HepG2 (cell line): ENCODE measurements around the gene UVSSA. TPM values are rescaled to one million over a fixed set of nuclear protein-coding genes. Genes with fewer than 3 reads are reported as not detected.
A peak's percentile ranks its signal among the peaks of the same experiment; 100 is the strongest.

ENCODE experiments used
- CERS6 ChIP-seq: sonication (generic); formaldehyde crosslinking; IDR thresholded peaks from 2 replicates; pipeline ENCODE4 v1.5.0; 2020; ENCODE audit warnings: missing genetic modification reagents
- EEA1 ChIP-seq: sonication (generic); formaldehyde crosslinking; IDR thresholded peaks from 2 replicates; pipeline ENCODE4 v1.5.1; 2020; ENCODE audit warnings: mild to moderate bottlenecking, missing genetic modification reagents, borderline replicate concordance
- FOXO1 ChIP-seq: sonication (generic); formaldehyde crosslinking; IDR thresholded peaks from 2 replicates; pipeline ENCODE4 v1.4.0; 2020; ENCODE audit warnings: missing genetic modification reagents
- FOXP4 ChIP-seq: sonication (generic); formaldehyde crosslinking; IDR thresholded peaks from 2 replicates; pipeline ENCODE4 v1.4.0; 2020; ENCODE audit warnings: missing genetic modification reagents
- IRF9 ChIP-seq: sonication (generic); formaldehyde crosslinking; IDR thresholded peaks from 2 replicates; pipeline ENCODE4 v1.8.0; 2022; ENCODE audit warnings: missing genetic modification reagents, mild to moderate bottlenecking, borderline replicate concordance
- RORA ChIP-seq: sonication (generic); formaldehyde crosslinking; IDR thresholded peaks from 2 replicates; pipeline ENCODE4 v1.5.0; 2020; ENCODE audit warnings: mild to moderate bottlenecking, missing genetic modification reagents, moderate library complexity
- SPEN ChIP-seq: sonication (generic); formaldehyde crosslinking; IDR thresholded peaks from 2 replicates; pipeline ENCODE4 v1.5.1; 2020; ENCODE audit warnings: low read depth, mild to moderate bottlenecking, missing genetic modification reagents
- TGIF2 ChIP-seq: IDR thresholded peaks from 2 replicates; pipeline ENCODE4 v1.6.1; 2016; ENCODE audit warnings: control low read depth, missing compliant biosample characterization
- ZFP36 ChIP-seq: fragments of 150-350 bp; IDR thresholded peaks from 2 replicates; pipeline ENCODE4 v1.6.1; 2018; ENCODE audit warnings: borderline replicate concordance, low read length, low read depth; ENCODE audit not compliant: partially characterized antibody
- ZFP41 ChIP-seq: sonication (generic); formaldehyde crosslinking; IDR thresholded peaks from 2 replicates; pipeline ENCODE4 v1.4.0; 2020; ENCODE audit warnings: mild to moderate bottlenecking, missing genetic modification reagents, borderline replicate concordance
- ZNF235 ChIP-seq: sonication (generic); formaldehyde crosslinking; IDR thresholded peaks from 2 replicates; pipeline ENCODE4 v1.8.1; 2023; ENCODE audit warnings: mild to moderate bottlenecking, missing genetic modification reagents, borderline replicate concordance
- ZNF407 ChIP-seq: sonication (generic); formaldehyde crosslinking; IDR thresholded peaks from one replicate; pipeline ENCODE4 v1.5.1; 2020; ENCODE audit warnings: mild to moderate bottlenecking, missing genetic modification reagents; ENCODE audit errors: not compliant biosample characterization
- ZNF83 ChIP-seq: sonication (generic); formaldehyde crosslinking; IDR thresholded peaks from 2 replicates; pipeline ENCODE4 v1.4.0; 2020; ENCODE audit warnings: missing genetic modification reagents, mild to moderate bottlenecking, borderline replicate concordance
- ZNF878 ChIP-seq: sonication (generic); formaldehyde crosslinking; IDR thresholded peaks from 2 replicates; pipeline ENCODE4 v1.8.1; 2023; ENCODE audit warnings: mild to moderate bottlenecking, missing genetic modification reagents, moderate library complexity
- ZSCAN21 ChIP-seq: sonication (generic); formaldehyde crosslinking; IDR thresholded peaks from 2 replicates; pipeline ENCODE4 v1.8.0; 2022; ENCODE audit warnings: mild to moderate bottlenecking, missing genetic modification reagents, moderate library complexity, borderline replicate concordance
- polyA plus RNA-seq, 8 experiments: library from polyadenylated mRNA; depleted of rRNA in 3 of 8; stranded (reverse) in 7 of 8; unstranded in 1 of 8; fragments of >200 nt; fragmentation: Illumina TruSeq in 4 of 8; extraction: Trizol in 4 of 8; gene quantifications; 2 replicates each; pipeline versions ENCODE4 v1.2.1 to v1.2.3, GENCODE V29; 2011 to 2016; ENCODE audit warnings: low read depth in 4 of 8, missing spikeins in 1 of 8, mixed read lengths in 1 of 8; ENCODE audit not compliant: insufficient read depth in 1 of 8
- total RNA-seq, 5 experiments: library from RNA; depleted of rRNA; stranded (reverse); fragments of >200 nt; fragmentation: Illumina TruSeq; extraction: Trizol; gene quantifications; 2 replicates each; pipeline ENCODE4 v1.2.3, GENCODE V29; 2016; ENCODE audit warnings: low read depth in 1 of 5

UVSSA gene
- total and polyA plus RNA-seq, 2 of the 13 experiments (the other 11 are each of a cell fraction or from before 2014, with no cell fraction given) = 4.6 to 8.4 TPM

GRCh38 chr4:1310031-1310795 lies 36.8 kb upstream of the UVSSA start (continued):
- TF ChIP-seq ZNF235 (CRISPR knock-in tag) (0 out of 2 replicates have a peak, but pooled peaks have one; percentile 0), ZNF83 (CRISPR knock-in tag) (no peak), FOXO1 (CRISPR knock-in tag) (no peak), ZNF407 (CRISPR knock-in tag) (no peak), ZSCAN21 (CRISPR knock-in tag) (no peak), ZNF878 (no peak), RORA (CRISPR knock-in tag) (no peak), SPEN (CRISPR knock-in tag) (no peak), ZFP41 (CRISPR knock-in tag) (0 out of 2 replicates have a peak, but pooled peaks have one; percentile 1), ZFP36 (no peak), TGIF2 (CRISPR knock-in tag) (no peak), EEA1 (CRISPR knock-in tag) (no peak), FOXP4 (CRISPR knock-in tag) (no peak), CERS6 (CRISPR knock-in tag) (no peak), IRF9 (CRISPR knock-in tag) (0 out of 2 replicates have a peak, but pooled peaks have one; percentile 31)
